Left colon (tissue), 2 donors: ENCODE results near the gene COQ8A. TPM values are rescaled to one million over a fixed set of nuclear protein-coding genes. Genes with fewer than 3 reads are reported as not detected.

Source experiments
- total RNA-seq, 2 donors: library from RNA; stranded (reverse); fragmentation: NEBNext Ultra II Directional; extraction: Animal tissue kit (Norgen Biotek cat#: 25700); gene quantifications; one replicate each; pipeline ENCODE4 v1.2.1, GENCODE V29; 2021
- donor health status: DM: no; HTN: no; CAD: no.
- donor health status: DM: yes; HTN: yes; CAD: no.

The COQ8A gene
- total RNA-seq, 2 donors from 2014 or later = 39.9 to 44.8 TPM

Other genes starting within 250 kb of the COQ8A start
- gene ITPKB, start 201.0 kb upstream of the COQ8A start, total RNA-seq = 10 to 100 TPM in 1 of 2 donors, 1 to 10 TPM in 1; 9.7 to 20.9 TPM
- gene PSEN2, start 69.7 kb upstream of the COQ8A start, total RNA-seq = 10 to 100 TPM; 27.0 to 28.7 TPM